GM10847 (cell line): Measurements from ENCODE around the gene IHH.

ENCODE experiments used
- POLR2A ChIP-seq: IDR thresholded peaks from 2 replicates; pipeline ENCODE4 v1.6.1; 2011; ENCODE audit not compliant: insufficient read length; ENCODE audit errors: extremely low read depth

IHH gene

DNA sequence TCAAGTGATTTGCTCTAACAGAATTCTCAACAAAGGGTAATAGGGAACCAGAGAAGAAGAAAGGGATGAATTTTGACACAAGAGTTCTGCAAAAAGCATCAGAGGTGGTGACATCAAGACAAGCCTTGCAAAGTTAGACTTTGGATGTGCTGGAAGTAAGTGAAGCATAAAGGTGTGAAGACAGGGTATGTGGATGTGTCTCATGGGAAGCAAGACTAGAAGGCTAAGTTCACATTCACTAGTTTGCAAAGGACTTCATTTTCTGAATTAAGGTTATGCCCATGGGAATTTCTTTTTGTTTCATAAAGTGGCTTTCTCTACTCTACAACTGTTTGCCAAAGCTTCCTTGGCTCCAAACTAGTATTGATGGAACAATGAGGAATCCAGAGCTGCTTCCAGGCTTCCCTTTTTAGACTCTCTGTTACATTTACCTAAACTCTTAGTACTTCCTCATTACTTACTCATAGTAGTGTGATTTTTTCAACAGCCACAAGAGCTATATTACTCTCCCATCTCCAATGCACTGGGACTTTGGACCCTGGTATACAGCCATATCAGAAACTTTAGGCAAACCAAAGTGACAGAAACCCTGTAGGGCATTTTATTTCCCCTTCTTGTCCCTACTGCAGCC is 21.1 kb upstream of the IHH start:
- TF ChIP-seq POLR2A, result no peak

GRCh38 chr2:219081096-219081495 is 20.4 kb upstream of the IHH start:
- no peak for TF ChIP-seq POLR2A

- no peak for TF ChIP-seq POLR2A
Measured at GRCh38 chr2:219079417-219079816, 18.7 kb upstream of the IHH start.

DNA sequence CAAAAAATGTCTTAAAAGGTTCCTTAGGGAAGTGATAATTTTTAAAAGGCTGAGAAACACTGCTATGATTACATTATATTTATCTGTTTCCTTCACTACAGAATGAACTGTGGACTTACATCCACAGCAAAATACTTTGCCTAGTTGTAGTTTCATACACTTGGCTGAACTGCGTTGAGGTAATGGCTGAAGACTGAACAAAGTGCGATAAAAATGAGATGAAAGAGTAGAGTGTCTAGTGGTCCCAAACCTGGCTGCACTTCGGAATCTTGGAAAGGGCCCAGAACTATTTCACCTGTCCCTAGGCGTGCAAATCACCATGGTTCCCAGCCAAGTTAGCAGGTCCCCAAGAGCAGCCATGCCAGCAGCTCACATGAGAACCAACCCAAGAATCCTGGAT is 18.2 kb upstream of the IHH start:
- TF ChIP-seq POLR2A, result no peak

DNA sequence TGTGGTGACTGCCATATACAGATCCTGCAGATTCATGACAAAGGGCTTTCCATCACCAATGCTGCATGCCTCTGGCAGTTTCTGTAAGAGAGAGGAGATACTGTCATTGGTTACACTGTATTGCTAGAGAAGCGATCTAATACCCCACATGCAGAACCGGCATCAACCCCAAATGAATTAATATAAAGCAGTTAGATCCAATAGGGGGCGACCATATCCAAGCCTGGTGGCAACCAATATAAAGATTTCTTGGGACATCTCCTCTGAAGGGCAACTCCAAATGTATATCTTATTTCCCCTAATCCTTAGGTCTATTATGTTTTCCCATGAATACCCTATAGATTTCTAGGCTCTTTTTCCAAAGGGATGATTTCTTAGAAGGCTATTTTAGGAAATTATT is 17.4 kb upstream of the IHH start:
- TF ChIP-seq POLR2A, result no peak

DNA sequence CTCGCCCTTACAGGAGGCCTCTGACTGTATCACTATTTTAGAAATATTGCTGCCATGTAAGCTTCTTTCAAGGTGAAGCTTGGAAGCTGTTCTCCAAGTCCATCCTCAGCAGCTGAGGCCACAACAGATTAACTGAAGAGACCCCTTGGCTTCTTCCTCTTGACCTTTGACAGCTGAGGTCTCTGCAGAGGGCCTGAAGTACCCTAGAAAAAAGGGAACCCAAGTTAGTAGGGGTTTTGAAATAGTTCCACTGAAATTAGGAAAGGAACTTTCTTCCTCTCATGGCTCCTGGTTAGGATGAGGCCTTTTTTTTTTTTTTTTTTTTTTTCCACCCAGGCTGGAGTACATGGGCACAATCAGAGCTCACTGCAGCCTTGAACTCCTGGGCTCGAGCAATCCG is 15.5 kb upstream of the IHH start:
- TF ChIP-seq POLR2A, result no peak

DNA sequence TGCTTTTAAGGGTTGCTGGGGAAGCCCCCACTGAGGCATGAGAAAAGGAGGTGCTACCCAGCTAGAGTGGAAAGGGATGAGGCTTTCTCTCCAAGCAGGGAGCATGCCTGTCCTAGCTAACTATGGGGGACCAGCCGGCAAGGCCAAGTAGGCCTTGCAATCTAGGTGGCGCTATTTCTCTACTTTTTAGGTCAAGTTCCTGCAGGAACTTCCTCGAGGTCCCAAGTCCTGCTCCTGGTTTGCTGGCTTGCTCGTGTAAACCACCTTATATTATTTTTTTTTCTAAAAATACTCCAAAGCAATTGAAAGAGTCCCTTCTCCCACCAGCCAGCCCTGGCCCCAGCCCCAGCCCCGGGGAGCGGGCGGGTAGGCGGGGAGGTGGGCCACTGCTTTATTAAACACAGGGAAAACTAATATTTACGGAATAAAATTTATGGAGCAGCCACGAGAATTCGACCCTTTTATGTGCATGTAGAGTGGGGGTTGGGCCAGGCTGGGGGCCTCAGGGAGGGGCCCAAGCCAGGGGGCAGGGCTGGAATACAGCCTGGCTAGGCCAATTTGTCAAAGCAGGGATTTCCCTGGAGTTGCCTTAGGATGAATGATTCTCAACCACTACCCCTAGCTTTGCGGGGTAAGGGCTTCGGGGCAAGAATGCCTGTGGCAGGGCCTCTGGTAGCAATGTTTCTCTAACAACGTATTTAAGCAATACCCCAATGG is 12.8 kb upstream of the IHH start:
- no peak for TF ChIP-seq POLR2A

DNA sequence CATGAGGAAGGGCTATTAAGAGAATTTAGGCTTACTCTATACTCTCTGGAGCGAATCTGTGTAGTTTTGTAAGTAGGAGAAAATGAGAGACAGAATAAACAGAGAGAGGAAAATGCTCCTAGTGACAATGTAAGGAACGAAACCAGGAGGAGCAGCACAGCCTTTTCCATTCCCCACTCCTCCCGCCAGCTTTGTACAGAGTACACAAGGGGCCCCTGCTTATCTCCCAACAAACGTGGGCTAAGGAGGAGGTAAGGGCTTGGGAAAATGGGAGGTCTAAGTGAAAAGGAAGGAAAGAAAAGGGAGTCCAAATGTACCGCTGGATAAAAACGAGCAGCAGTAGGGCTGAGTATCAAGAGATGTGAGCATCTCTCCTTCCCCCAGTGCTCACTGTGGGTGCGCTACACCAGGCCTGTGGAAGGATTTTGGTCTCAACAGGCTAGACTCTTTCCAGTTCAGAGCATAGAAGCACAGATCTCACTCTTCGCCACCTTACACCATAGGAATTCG is 12.1 kb upstream of the IHH start:
- no peak for TF ChIP-seq POLR2A

DNA sequence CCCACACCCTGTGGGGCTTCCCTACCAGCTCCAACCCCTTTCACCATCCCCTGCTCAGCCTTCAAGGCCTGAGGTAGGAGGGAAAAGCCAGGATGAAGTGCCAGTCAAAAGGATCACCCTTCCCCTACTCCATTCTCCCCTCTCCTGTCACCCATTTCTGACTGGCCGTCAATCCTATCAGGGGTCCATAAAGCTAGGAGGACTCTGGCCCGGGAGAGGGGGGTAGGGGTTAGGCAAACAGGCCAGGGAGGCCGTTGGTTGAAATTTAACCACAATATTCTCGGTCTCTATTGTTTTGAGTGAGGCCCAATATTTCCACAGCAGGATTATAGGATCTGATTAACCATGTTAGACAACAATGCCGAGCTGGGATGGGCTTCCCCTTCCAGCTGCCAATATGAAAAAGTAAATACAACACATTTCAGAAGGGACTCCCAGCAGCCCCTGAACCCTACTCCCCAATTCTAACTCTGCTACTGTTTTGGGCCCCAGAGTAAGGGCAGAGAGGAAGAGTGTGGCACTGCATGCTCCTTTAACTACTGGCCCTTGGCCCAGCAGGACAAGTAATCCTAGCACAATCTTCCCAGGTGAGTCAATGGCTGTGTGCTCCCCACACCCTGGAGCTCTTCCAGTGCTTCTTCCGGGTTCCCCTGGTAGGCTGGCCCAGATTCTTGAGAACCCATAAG is 10.6 kb upstream of the IHH start:
- no peak for TF ChIP-seq POLR2A

DNA sequence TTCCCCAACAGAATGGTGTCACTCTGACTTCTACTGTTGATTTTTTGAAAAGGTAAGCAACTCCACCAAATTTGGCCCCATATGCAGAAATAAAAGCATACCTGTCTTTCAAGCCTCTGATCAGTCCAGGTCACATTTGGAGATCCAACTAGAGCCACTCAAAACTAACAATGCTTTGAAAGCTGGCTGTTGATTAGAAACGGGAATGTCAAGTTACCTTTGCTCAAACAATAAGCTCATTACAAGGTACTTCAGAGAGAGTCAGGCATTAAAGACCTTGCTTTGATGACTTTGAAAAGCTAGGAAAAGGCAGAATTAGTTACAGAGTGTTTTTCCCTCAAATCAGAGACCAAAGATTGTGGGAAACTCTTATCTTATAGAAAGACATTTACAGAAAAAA is 4.8 kb upstream of the IHH start:
- no peak for TF ChIP-seq POLR2A

- TF ChIP-seq POLR2A, result no peak
Measured at GRCh38 chr2:219062081-219062480, 1.4 kb upstream of the IHH start.

- TF ChIP-seq POLR2A, result no peak
Measured at GRCh38 chr2:219059725-219060682, 717 bp downstream of the IHH start.

- no peak for TF ChIP-seq POLR2A
Measured at GRCh38 chr2:219059375-219059724, 1.4 kb downstream of the IHH start.

GRCh38 chr2:219058541-219059374 is 2.0 kb downstream of the IHH start:
- TF ChIP-seq POLR2A, result no peak
